Liver (tissue), 3 donors: ENCODE results near the gene CALY.

Experiments used
- CTCF ChIP-seq: fragments of 150-350 bp; IDR thresholded peaks from 2 replicates; pipeline ENCODE4 v1.5.1; 2017; ENCODE audit warnings: improper control_type of control experiment, low read depth, low read length; ENCODE audit not compliant: missing input control
- EGR1 ChIP-seq, 2 donors: IDR thresholded peaks; 2 replicates each; pipeline ENCODE4 v1.6.1; 2016 to 2018; ENCODE audit warnings: antibody characterized with exemption in 2 of 2, low read depth in 2 of 2
- GABPA ChIP-seq, 2 donors: IDR thresholded peaks in 1 of 2; conservative IDR thresholded peaks in 1 of 2; 2 replicates each; pipeline ENCODE4 v1.6.1; 2016; ENCODE audit warnings: antibody characterized with exemption in 2 of 2, mild to moderate bottlenecking in 1 of 2, moderate library complexity in 1 of 2
- HNF4A ChIP-seq, 2 donors: conservative IDR thresholded peaks; 2 replicates each; pipeline ENCODE4 v1.6.1; 2016; ENCODE audit warnings: antibody characterized with exemption in 2 of 2, mild to moderate bottlenecking in 2 of 2
- HNF4G ChIP-seq: IDR thresholded peaks from 2 replicates; pipeline ENCODE4 v1.6.1; 2016; ENCODE audit warnings: antibody characterized with exemption
- JUND ChIP-seq, 2 donors: IDR thresholded peaks; 2 replicates each; pipeline ENCODE4 v1.6.1; 2016; ENCODE audit warnings: antibody characterized with exemption in 2 of 2
- MAX ChIP-seq: IDR thresholded peaks from 2 replicates; pipeline ENCODE4 v1.6.1; 2016; ENCODE audit warnings: antibody characterized with exemption
- RAD21 ChIP-seq, 2 donors: IDR thresholded peaks; 2 replicates each; pipeline ENCODE4 v1.6.1; 2016; ENCODE audit warnings: antibody characterized with exemption in 2 of 2, mild to moderate bottlenecking in 2 of 2
- REST ChIP-seq: IDR thresholded peaks from 2 replicates; pipeline ENCODE4 v1.6.1; 2016; ENCODE audit warnings: antibody characterized with exemption, mild to moderate bottlenecking
- RXRA ChIP-seq, 2 donors: IDR thresholded peaks; 2 replicates each; pipeline ENCODE4 v1.6.1; 2017 to 2018; ENCODE audit warnings: antibody characterized with exemption in 2 of 2, mild to moderate bottlenecking in 1 of 2
- SP1 ChIP-seq: IDR thresholded peaks from 2 replicates; pipeline ENCODE4 v1.6.1; 2018; ENCODE audit warnings: antibody characterized with exemption, mild to moderate bottlenecking
- TAF1 ChIP-seq: conservative IDR thresholded peaks from 2 replicates; pipeline ENCODE4 v1.6.1; 2016; ENCODE audit warnings: antibody characterized with exemption, mild to moderate bottlenecking
- YY1 ChIP-seq: IDR thresholded peaks from 2 replicates; pipeline ENCODE4 v1.6.1; 2016; ENCODE audit warnings: antibody characterized with exemption, mild to moderate bottlenecking
- donor health status: healthy.
- donor health status: healthy.

- TF ChIP-seq CTCF (no peak), REST (no peak), HNF4A (conservative IDR thresholded peaks at IDR 0.05) (no peak), GABPA (IDR thresholded peaks at IDR 0.05 in 1 of 2, conservative IDR thresholded peaks at IDR 0.05 in 1 of 2) (no peak), YY1 (no peak), JUND (IDR thresholded peaks at IDR 0.05) (no peak), TAF1 (no peak), HNF4G (no peak), EGR1 (IDR thresholded peaks at IDR 0.05; ENCODE audit: low read depth in 2 of 2) (no peak), RXRA (IDR thresholded peaks at IDR 0.05) (no peak), SP1 (no peak), RAD21 (IDR thresholded peaks at IDR 0.05) (no peak), MAX (no peak)
Observed at GRCh38 chr10:133312016-133312768, 24.5 kb downstream of the CALY start.
